Stimulated activated CD8-positive, alpha-beta memory T cell treated with anti-CD3 and anti-CD28 coated beads, Interleukin-2, amount 100 ng/mL, for 48 hours (primary cell): ENCODE results near the gene PLEKHB1.

ENCODE experiments used
- DNase-seq, 2 donors: peaks; one replicate each; pipeline ENCODE4 v3.0.0-alpha.2; 2020; ENCODE audit warnings: low read depth in 2 of 2

The PLEKHB1 gene

DNA sequence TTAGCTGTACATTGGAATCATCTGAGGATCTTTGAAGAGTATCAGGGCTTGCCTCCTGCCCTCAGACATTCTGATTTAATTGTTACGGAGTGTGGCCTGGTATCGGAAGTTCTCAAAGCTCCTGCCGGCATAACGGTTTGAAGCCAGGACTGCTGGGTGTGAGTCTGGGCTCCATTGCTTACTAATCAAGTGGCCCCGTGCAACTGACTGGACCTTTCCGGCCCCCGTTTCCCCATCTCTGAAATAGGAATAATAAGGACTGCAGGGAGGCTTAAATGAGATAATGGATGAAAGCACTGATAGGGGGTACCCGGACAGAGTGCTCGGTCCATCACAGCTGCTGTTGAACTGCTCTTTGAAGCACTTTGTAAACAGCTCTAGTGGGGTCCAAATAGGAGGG is 1.7 kb downstream of the PLEKHB1 start:
- no peak for DNase-seq

DNA sequence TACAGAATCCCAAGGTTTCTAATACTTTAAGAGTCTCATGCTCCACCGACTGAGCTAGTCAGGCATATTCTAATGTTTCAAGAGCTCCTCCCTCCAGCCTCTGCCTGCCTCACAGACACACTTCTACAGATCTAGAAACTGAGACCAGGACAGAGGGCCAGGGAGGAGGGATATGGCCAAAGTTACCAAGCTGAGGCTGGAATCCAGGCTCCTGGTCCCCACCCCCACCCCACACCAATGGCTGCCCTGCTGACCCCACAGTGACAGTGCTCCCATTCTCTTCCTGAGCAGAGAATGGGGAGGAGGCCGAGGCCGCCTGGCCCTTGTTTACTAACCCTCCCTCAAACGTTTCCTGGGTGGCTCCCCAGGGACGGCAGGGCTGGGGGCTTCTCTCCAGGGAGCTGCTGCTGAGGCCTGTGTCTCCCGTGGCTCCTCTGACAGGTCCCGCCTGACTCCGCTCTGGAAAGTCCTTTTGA is 2.2 kb downstream of the PLEKHB1 start:
- no peak for DNase-seq

DNA sequence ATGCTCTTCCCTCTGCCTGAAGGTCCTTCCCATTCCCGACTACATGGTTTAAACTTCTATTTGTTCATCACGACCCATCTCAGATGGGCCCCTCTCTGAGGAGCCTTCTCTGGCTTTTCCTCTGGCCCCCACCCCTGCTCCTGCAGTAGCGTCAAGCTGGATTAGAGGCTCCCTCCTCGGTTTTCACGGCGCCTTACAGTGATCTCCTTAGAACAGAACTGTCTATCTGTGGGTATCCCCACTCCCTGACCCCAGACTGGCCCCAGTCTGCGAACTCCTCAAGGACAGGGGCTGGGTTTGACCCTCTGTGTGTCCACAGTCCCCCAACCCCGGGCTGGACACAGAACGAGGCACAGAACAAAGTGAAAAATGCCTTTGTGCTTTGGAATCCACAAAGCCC is 2.8 kb downstream of the PLEKHB1 start:
- no peak for DNase-seq

DNA sequence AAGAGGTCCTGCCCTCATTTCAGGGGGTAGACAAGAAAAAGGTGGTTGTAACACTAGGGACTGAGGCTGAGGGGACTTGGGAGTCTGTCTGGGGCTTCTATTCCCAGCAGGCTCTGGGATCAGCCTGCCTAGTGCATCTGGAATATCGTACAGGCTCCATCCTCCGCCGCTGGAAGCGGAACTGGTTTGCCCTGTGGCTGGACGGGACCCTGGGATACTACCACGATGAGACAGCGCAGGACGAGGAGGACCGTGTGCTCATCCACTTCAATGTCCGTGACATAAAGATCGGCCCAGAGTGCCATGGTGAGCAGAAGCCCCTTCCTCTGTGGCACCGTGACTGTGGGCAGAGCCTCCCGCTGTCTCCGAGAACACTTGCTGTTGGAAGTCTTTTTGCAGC is 4.0 kb downstream of the PLEKHB1 start:
- no peak for DNase-seq

DNA sequence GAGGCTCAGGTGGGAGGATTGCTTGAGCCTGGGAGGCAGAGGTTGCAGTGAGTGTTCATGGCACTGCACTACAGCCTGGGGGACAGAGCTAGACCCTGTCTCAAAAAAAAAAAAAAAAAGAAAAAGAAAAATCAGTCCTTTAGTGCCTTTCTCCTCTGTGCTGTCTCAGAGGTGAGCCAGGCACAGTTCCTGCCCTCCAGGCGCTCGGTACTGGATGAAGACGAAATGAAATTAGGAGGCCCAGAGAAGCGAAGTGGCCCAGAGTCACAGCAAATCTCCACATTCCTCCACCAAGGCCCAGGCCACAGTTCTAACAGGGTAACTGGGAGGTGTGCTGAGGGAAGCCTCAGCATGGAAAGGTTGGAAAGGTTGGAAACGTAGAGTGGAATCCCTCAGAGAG is 4.9 kb downstream of the PLEKHB1 start:
- DNase-seq, result no peak

DNA sequence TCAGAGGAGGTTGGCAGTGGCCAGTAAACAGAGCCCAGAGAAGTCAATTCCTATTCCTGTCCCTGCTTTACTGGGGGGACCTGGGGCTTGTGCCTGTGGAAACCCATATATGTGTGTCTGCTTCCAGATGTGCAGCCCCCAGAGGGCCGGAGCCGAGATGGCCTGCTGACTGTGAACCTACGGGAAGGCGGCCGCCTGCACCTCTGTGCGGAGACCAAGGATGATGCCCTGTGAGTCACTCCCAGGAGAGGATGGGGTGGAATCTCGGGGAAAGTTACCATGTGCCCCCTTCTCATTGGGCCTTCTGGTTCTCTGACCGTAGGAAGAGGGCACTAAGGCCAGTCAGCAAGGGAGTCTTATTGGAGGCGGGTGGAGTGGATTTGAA is 5.3 kb downstream of the PLEKHB1 start:
- DNase-seq, result no peak

DNA sequence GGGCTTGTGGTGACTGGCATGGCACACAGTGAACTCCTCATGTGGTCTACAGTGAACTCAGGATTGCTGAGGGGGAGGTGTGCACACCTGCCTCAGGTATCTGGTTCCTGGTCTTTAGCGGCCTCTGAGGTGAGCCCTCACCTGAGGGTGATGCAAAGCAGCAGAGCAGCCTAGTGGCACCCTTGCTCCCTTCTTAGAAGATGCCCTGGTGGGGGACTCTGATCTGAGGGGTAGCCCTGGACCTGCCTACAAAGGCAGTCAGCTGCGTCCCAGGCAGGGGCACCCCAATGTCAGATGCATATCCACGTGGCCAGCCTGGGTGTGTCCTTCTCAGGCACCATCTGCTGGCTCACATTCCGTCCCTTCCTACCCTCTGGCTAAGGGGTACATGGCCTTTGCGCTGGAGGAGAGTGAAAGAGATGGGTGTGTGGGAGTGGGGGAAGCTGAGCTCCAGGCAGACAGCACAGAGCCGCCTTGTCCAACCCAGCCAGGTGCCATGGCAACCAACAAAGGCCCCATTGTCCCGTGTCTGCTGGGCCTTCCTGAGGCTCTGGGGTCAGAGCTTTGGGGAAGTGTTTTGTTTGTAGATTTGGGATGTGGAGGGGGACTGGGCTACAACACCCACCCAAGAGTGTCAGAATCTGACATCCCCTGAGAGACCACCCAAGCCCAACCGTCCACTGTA is 5.8 kb downstream of the PLEKHB1 start:
- DNase-seq, result no peak

DNA sequence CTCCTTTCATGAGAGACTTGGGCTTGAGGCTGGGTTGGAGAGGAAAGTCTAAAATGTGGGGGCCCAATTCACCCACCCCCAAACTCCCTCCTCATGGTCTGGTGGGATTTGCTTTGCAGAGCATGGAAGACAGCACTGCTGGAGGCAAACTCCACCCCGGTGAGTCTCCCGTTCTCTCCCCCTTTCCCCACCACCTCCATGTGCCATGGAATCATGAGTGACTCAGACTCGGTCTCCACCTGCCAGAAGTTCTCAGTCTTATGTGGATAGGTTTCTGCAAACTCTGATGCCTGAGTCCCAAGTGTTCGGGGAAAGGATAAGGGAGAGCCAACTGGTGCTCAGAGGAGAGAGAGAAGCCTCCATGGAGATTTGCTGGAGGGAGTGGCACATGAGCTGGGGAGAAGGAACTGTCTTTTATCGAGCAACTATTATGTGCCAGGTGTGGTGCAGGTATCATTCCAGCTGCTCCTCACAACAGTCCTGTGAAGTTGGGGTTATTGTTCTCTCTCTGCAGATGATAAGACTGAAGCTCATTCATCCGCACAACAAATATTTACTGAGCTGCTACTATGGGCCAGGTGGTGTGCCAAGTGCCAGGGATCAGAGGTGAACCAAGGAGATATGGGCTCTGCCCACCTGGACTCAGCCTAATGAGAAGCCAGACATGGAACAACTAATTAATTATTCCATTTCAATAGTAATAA is 6.6 kb downstream of the PLEKHB1 start:
- no peak for DNase-seq

DNA sequence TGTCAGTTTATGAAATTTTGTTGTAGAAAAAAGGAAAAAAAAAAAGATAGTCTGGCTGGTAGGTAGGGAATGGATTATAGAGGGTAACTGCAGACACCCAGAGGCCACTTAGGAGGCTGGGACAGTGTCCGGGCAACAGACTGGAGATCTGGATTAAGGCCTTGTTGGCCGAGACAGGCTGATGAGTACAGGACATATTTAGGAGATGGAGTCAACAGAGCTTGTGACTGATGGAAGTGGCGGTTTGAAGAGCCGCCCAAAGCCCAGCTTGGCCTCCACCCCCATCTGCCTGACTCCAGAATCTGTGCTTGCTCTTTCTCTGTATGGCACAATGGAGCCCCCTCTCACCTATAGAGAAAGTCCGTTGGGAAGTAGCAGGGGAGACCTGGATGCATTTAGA is 7.6 kb downstream of the PLEKHB1 start:
- no peak for DNase-seq

DNA sequence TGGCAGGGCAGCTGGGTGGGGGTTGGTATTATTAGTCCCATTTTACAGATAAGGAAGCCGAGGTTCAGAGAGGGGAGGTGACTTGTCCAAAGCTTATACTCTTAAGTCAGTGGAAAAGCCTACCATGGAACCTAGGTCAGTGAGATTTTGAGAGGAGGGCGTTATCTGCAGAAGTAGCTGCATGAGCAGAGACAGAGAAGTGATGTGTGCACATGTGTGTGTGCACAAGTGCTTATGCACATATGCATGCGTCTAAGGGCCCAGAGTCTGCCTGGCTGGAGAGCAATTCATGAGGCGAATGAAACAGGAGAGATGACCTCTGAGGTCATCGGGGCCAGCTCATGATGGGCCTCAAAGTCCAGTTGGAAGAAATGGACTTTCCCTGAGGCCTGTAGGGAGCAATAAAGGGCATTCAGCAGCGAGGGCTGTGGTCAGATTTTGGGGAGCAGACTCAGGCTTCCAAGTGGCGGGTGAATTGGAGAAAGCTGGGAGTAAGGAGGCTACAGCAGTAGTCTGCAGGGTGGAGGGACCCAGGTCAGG is 8.2 kb downstream of the PLEKHB1 start:
- no peak for DNase-seq

DNA sequence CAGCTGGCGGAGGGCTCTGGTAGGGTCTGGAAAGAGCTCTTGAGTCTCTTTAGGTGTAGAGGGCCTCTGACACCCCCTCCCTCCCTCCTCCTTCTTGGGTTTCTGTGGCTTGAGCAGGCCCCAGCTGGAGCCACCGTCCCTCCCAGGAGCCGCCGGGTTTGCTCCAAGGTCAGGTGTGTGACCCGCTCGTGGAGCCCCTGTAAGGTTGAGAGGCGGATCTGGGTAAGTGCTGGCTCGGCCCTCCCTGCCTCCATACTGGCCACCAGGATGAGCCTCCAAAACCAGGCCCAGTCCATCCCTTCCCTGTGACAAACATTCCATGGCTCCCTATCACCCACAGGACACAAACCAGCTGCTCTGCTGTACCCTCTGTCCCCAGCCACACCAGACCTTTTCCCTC is 9.3 kb downstream of the PLEKHB1 start:
- DNase-seq, result no peak

DNA sequence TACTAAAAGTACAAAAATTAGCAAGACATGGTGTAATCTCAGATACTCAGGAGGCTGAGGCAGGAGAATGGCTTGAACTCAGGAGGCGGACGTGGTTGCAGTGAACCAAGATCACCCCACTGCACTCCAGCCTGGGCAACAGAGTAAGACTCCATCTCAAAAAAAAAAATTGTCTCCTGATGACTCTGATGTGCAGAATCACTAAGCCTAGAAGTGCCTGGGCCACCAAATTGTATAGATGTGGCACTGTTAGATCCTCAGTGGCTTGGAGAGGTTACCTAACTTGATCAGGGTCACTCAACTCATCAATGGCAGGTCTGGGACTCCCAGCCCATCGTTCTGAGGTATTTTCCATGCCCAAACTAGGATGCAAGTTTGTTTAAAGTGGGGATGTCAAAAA is 10.6 kb downstream of the PLEKHB1 start:
- DNase-seq, result no peak

DNA sequence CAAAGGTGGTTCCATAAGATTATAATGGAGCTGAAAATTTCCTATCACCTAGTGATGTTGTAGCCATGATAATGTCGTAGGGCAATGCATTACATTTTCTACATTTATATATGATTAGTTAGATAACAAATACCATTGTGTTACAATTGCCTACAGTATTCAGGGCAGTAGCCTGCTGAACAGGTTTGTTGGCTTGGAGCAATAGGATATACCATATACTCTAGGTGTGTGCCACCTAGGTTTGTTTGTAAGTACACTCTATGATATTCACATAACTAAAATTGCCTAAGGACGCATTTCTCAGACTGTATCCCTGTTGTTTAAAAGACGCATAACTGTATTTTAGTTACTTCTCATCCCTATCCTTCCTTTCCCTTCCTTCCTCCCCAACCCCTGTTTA is 13.6 kb downstream of the PLEKHB1 start:
- no peak for DNase-seq

DNA sequence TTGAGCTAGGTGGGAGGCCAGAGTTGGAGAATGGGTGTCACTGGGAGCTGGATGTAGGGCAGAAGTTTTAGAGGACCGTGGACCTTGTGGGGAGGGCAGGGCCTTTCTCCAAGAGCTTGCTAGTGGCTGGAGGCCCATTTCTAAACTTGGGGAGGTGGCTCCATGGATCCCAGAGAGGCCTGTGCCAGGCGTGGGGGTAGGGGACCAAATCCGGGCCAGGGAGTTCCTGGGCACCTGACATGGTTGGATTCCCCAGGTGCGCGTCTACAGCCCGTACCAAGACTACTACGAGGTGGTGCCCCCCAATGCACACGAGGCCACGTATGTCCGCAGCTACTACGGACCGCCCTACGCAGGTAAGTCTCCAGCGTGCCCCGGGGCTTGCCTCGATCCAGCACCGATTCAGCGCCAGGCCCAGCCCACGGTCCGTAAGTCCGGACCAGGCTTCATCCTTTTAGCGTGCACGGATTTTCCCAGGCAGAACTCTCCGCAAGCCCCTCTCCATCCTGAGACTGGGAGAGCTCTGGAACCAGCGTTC is 14.2 kb downstream of the PLEKHB1 start:
- no peak for DNase-seq

DNA sequence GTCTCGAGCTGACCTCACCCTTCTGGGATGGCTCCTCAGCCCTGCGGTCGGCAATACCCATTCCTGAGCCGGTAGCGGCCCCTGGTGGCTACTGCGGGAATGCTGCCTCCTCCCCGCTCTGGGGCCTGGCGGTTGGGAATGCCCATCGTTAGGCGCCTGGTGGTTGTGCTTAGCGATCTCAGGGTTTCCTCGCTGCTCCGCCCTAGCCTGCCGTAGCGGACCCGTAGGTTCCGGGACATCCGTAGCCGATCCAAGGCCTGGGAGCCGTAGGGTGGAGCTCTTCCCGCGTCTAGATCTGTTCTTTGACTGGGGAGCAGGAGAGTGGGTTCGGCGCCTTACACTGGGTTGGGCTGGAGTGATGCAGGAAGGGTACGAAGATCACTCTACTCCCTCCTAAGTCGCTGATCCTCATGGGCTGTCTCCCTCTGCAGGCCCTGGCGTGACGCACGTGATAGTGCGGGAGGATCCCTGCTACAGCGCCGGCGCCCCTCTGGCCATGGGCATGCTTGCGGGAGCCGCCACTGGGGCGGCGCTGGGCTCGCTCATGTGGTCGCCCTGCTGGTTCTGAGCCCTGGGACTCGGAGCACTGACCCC is 14.8 kb downstream of the PLEKHB1 start:
- peak; percentile 80 to 83 for DNase-seq

DNA sequence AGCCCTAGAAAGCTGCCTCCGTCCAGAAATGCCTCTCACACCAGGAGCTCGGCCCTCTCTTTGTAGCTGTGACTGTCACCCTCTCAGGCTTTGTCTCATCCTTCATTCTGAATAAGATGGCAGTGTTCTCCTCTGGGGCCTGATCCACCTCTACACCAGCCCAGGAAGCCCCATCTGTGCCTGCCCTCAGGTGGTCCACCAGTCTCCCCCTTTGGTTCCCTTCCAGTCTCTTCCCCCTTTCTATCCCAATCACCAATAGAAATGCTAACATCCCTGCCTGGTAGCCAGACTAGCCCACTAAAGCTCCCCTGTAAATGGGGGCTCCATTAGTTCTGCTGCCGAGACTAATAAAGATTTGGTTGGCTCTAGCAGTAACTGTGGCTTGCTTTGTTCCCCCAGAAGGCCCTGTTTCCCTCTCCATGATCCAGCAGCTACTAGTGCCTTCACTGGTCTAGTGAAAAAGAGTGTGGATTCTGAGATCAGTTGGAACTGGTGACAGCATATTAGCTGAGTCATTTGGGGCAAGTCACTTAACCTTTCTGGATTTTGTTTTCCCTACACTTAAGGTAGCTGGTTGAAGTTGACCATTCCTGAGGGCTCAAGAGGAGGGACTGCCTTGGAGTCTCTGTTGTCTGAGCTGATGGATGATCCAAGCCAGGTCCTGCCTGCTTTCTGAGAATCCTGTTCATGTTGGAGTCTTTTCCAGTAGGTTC is 16.2 kb downstream of the PLEKHB1 start:
- DNase-seq, result no peak

DNA sequence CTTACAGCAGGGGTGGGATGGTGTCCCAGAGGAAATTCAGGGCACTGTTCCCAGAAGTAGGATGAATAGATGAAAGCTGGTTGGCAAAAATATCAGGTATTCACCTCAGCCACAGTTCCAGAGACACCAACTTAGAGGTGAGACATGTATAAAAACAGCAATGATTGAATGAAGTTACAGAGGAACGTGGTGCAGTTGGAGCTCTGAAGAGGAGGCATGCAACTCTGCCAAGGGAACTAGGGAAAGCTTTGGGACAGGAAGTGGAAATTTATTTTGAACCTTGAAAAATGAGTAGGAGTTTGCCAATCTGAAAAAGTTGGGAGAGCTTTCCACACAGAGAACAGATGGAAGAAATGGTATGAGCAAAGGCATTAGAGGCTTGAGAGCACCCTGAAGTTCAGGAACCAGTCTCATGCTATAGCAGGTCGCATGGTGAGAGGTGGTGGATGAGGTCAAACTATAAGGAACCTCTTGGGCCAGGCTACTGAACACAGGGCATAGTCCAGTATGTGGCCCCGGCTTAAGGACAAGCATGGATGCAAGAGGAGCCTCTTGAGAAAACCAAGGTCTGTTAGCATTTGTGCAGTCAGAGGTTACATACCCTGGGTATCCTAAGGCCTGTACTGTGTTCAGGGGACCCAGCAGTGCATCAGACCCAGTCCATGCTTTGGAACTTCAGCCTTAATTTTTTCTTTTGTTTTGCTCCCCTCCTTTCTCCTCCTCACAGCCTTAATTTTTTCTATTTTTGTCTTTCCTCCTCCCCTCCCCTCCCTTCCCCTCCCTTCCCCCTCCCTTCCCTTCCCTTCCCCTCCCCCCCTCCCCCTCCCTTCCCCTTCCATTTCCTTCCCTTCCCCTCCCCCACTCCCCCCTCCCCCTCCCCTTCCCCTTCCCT is 17.5 kb downstream of the PLEKHB1 start:
- no peak for DNase-seq

DNA sequence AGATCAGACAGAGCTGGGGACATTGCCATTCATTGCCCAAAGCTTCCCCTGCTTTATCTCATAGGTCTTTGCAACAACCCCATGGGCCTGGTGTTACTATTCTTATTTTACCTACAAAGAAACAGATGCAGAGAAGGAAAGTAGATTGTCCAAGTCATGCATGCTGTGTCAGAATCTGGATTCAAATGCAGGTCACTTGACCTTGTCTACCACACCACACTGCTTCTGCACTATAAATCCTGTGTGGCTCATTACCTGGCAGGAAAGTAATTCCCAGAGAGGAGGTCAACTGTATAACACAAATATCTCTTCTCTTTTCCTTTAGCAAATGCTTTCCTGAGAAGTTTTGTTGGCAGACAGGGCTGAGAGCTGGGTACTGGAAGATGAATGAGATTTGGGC is 18.5 kb downstream of the PLEKHB1 start:
- no peak for DNase-seq

DNA sequence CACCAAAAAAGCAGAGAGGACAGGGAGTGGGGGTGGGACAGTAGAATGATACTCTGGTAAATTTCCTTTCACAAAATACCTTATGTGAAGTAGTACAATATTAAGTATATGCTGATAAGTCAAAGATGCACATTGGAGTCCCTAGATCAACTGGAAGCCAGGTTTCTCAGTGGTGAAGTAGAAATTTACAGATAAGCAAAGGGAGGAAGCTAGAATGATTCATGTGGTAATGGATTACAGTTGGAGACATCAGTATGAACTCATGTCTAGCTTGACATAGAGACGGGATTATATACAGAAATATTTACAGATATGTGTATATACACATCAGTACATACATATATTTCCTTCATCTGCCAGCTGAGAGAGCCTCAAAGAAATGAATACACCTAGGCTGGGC is 21.5 kb downstream of the PLEKHB1 start:
- no peak for DNase-seq

DNA sequence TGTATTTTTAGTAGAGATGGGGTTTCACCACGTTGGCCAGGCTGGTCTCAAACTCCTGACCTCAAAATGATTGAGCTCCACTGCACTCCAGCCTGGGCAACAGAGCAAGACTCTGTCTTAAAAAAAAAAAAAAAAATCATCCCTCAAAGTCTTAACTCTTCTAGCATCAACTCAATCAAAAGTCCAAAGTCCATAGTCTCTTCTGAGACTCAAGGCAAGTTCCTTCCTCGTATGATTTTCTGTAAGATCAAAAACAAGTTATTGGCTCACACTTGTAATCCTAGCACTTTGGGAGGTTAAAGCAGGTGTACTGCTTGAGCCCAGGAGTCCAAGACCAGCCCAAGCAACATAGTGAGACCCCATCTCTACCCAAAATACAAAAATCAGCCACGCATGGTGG is 24.4 kb downstream of the PLEKHB1 start:
- no peak for DNase-seq

DNA sequence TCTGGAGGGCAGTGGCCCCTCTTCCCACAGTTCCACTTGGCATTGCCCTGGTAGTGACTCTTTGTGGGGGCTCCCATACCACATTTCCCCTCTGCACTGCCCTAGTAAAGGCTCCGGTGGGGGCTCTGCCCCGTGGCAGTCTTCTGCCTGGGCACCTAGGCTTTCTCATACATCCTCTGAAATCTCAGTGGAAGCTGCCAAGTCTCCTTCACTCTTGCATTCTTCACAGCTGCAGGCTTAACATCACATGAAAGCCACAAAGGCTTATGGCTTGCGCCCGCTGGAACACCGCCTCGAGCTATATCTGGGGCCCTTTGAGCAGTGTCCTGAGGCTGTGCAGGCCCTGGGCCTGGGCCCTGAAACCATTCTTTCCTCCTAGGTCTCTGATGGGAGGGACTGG is 25.3 kb downstream of the PLEKHB1 start:
- DNase-seq, result no peak
